ENCODE measurements around the gene RAB3D. TPM values are rescaled to one million over a fixed set of nuclear protein-coding genes. Genes with fewer than 3 reads are reported as not detected.

The RAB3D gene
- total and polyA plus RNA-seq, 5 donors from 2014 or later, result 5.1 to 13.4 (median 6.5) TPM

DNA sequence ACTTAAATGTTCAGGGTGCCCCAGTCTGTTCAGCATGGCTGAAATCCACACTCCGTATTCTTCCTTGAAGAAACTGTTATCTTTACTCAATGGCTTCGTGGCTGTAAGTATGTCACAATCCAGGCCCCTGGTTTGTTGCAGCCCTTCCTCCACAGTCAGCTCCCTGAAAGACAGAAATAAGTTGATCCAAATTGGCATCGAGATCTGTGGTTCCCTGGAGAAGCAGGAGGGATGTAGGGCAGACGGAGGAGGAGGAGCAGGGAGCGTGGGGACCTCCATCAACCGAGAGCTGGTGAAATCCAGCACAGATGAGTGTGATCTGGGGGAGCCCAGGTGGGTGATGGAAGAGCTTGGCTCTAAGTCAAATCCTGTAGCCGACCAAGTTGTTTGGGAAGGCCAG, 43.2 kb downstream of the RAB3D start:
- H3K4me3 ChIP-seq (ENCODE audit: low read depth, low read length), result no peak overlapping the region
- H3K27me3 ChIP-seq (ENCODE audit: control insufficient read depth, insufficient read depth, low read length), result no peaks in the 10 kb centered on the region
- Mint-ChIP-seq H3K27me3 (peaks cover 17% of the 10 kb centered on the region), H3K27ac (no peak overlapping the region), H3K36me3 (no peaks in the 10 kb centered on the region), H3K4me3 (no peak overlapping the region), H3K4me1 (peaks cover 0 to 10% (median 4%) of the 10 kb centered on the region in 4 donors), H3K9me3 (no peaks in the 10 kb centered on the region)
- ATAC-seq (ENCODE audit: low read depth in 2 of 2) (no peak), DNase-seq (no peak)
- H3K27ac ChIP-seq (ENCODE audit: insufficient read depth, low read length, poor library complexity, severe bottlenecking), result no peak overlapping the region
- H3K9me3 ChIP-seq (ENCODE audit: control insufficient read depth in 2 of 2, low read length in 2 of 2), result no peaks in the 10 kb centered on the region
- H3K4me1 ChIP-seq (ENCODE audit: control insufficient read depth, insufficient read depth, low read length, poor library complexity, severe bottlenecking), result peaks cover 8% of the 10 kb centered on the region
- H3K36me3 ChIP-seq (ENCODE audit: control insufficient read depth, insufficient read depth, low read length), result no peaks in the 10 kb centered on the region

- Mint-ChIP-seq H3K27me3 (peaks cover 17% of the 10 kb centered on the region), H3K4me3 (no peak within 1 kb of the TSS), H3K4me1 (peaks cover 0 to 10% (median 4%) of the 10 kb centered on the region in 4 donors), H3K36me3 (no peaks in the 10 kb centered on the region), H3K27ac (no peak within 1 kb of the TSS), H3K9me3 (no peaks in the 10 kb centered on the region)
- DNase-seq, result no peak
- no peak for ATAC-seq (ENCODE audit: low read depth in 2 of 2)
- no peaks in the 10 kb centered on the region for H3K27me3 ChIP-seq (ENCODE audit: control insufficient read depth, insufficient read depth, low read length)
- H3K4me3 ChIP-seq (ENCODE audit: low read depth, low read length), result no peak within 1 kb of the TSS
- no peak within 1 kb of the TSS for H3K27ac ChIP-seq (ENCODE audit: insufficient read depth, low read length, poor library complexity, severe bottlenecking)
- peaks cover 8% of the 10 kb centered on the region for H3K4me1 ChIP-seq (ENCODE audit: control insufficient read depth, insufficient read depth, low read length, poor library complexity, severe bottlenecking)
- H3K9me3 ChIP-seq (ENCODE audit: control insufficient read depth in 2 of 2, low read length in 2 of 2), result no peaks in the 10 kb centered on the region
- no peaks in the 10 kb centered on the region for H3K36me3 ChIP-seq (ENCODE audit: control insufficient read depth, insufficient read depth, low read length)
Measured at GRCh38 chr19:11295665-11296245, 43.7 kb downstream of the RAB3D start, which contains the start of gene TSPAN16. TSS of gene TSPAN16 (plus strand) at chr19:11296160. CDS start at chr19:11296298, 138 bp downstream.

- Mint-ChIP-seq H3K27me3 (peaks cover 17% of the 10 kb centered on the region), H3K36me3 (no peaks in the 10 kb centered on the region), H3K4me3 (no peak overlapping the region), H3K4me1 (peaks cover 0 to 10% (median 4%) of the 10 kb centered on the region in 4 donors), H3K27ac (no peak overlapping the region), H3K9me3 (no peaks in the 10 kb centered on the region)
- Histone ChIP-seq H3K4me1 (ENCODE audit: control insufficient read depth, insufficient read depth, low read length, poor library complexity, severe bottlenecking) (peaks cover 8% of the 10 kb centered on the region), H3K4me3 (ENCODE audit: low read depth, low read length) (no peak overlapping the region), H3K27me3 (ENCODE audit: control insufficient read depth, insufficient read depth, low read length) (no peaks in the 10 kb centered on the region), H3K36me3 (ENCODE audit: control insufficient read depth, insufficient read depth, low read length) (no peaks in the 10 kb centered on the region), H3K9me3 (ENCODE audit: control insufficient read depth in 2 of 2, low read length in 2 of 2) (no peaks in the 10 kb centered on the region), H3K27ac (ENCODE audit: insufficient read depth, low read length, poor library complexity, severe bottlenecking) (no peak overlapping the region)
- no peak for ATAC-seq (ENCODE audit: low read depth in 2 of 2)
- no peak for DNase-seq
Measured at GRCh38 chr19:11295180-11295579, 44.3 kb downstream of the RAB3D start.

GRCh38 chr19:11293433-11294389, 45.7 kb downstream of the RAB3D start:
- no peak overlapping the region for H3K27ac ChIP-seq (ENCODE audit: insufficient read depth, low read length, poor library complexity, severe bottlenecking)
- H3K27me3 Mint-ChIP-seq, result peaks cover 17% of the 10 kb centered on the region
- H3K27ac Mint-ChIP-seq, result peak overlapping the region in 1 of 3 donors; percentile 80

DNA sequence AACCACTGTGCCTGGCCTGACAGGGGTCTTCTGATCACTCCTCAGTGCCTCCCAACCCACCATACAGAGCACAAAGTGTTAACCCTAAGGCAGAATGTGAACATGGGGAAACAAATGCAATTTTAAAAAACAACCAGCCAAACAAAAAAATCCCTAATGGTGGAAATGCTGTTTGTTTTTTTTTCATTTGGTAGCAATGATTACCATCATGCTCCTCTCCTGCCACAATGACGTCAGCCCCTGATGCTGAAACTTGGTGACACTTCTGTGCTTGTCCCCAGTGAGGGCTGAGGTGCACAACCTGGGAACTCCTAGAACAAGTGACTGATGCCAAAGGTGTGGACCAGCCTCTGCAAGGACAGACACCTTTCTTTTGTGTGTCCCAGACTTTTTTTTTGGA, 47.5 kb downstream of the RAB3D start:
- no peak overlapping the region for H3K27ac ChIP-seq (ENCODE audit: insufficient read depth, low read length, poor library complexity, severe bottlenecking)
- H3K36me3 ChIP-seq (ENCODE audit: control insufficient read depth, insufficient read depth, low read length), result no peaks in the 10 kb centered on the region
- H3K36me3 Mint-ChIP-seq, result no peaks in the 10 kb centered on the region
- H3K9me3 Mint-ChIP-seq, result no peaks in the 10 kb centered on the region
- peaks cover 17% of the 10 kb centered on the region for H3K27me3 Mint-ChIP-seq
- peaks cover 0 to 10% (median 4%) of the 10 kb centered on the region in 4 donors for H3K4me1 Mint-ChIP-seq
- H3K9me3 ChIP-seq (ENCODE audit: control insufficient read depth in 2 of 2, low read length in 2 of 2), result no peaks in the 10 kb centered on the region
- DNase-seq, result no peak
- H3K4me3 Mint-ChIP-seq, result no peak overlapping the region
- H3K27me3 ChIP-seq (ENCODE audit: control insufficient read depth, insufficient read depth, low read length), result no peaks in the 10 kb centered on the region
- peaks cover 8% of the 10 kb centered on the region for H3K4me1 ChIP-seq (ENCODE audit: control insufficient read depth, insufficient read depth, low read length, poor library complexity, severe bottlenecking)
- no peak for ATAC-seq (ENCODE audit: low read depth in 2 of 2)
- H3K27ac Mint-ChIP-seq, result no peak overlapping the region
- H3K4me3 ChIP-seq (ENCODE audit: low read depth, low read length), result no peak overlapping the region

More at GRCh38 chr19:11293433-11294389, 45.7 kb downstream of the RAB3D start:
- Histone ChIP-seq H3K36me3 (ENCODE audit: control insufficient read depth, insufficient read depth, low read length) (no peaks in the 10 kb centered on the region), H3K27me3 (ENCODE audit: control insufficient read depth, insufficient read depth, low read length) (no peaks in the 10 kb centered on the region), H3K4me3 (ENCODE audit: low read depth, low read length) (no peak overlapping the region), H3K9me3 (ENCODE audit: control insufficient read depth in 2 of 2, low read length in 2 of 2) (no peaks in the 10 kb centered on the region), H3K4me1 (ENCODE audit: control insufficient read depth, insufficient read depth, low read length, poor library complexity, severe bottlenecking) (peaks cover 8% of the 10 kb centered on the region)
- no peaks in the 10 kb centered on the region for H3K36me3 Mint-ChIP-seq
- H3K4me1 Mint-ChIP-seq, result peaks cover 0 to 10% (median 4%) of the 10 kb centered on the region in 4 donors
- DNase-seq, result peak; percentile 64 to 81 (median 68)
- peak; percentile 92 to 93 for ATAC-seq (ENCODE audit: low read depth in 2 of 2)
- H3K4me3 Mint-ChIP-seq, result peak overlapping the region; percentile 1 to 74 (median 36)
- no peaks in the 10 kb centered on the region for H3K9me3 Mint-ChIP-seq

DNA sequence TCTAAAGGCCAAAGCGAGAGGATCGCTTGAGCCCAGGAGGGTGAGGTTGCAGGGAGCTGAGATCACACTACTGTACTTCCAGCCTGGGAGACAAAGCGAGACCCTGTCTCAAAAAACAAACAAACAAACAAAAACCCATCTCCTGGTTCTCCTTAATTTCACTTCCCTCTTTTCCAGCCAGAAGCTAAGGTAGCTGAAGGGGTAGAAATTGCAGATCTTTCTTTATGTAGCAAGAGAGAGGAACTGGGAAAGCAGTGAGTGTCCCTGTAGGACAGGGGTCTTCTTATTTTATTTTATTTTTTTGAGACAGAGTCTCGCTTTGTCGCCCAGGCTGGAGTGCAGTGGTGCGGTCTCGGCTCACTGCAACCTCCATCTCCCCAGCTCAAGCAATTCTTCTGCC, 48.0 kb downstream of the RAB3D start:
- peaks cover 14% of the 10 kb centered on the region for H3K27me3 Mint-ChIP-seq

DNA sequence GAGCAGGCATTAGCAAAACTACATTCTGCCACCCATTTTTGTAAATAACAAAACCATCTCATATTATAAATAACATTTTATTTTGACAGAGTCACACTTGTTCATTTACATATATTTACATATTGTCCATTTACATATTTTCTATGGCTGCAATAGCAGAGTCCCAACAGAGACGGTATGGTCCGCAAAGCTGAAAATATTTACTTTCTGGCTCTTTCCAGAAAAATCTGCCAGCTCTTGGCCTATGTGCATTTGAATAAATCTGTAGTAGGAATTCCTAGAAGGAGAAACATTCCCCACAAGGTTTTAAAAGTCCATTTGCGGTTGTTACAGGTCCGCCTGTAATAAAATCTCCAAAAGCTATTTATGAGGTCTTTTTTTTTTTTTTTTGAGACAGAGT, 49.2 kb downstream of the RAB3D start:
- no peak overlapping the region for H3K4me3 Mint-ChIP-seq
- ATAC-seq (ENCODE audit: low read depth in 2 of 2) (no peak), DNase-seq (no peak)
- no peak overlapping the region for H3K27ac ChIP-seq (ENCODE audit: insufficient read depth, low read length, poor library complexity, severe bottlenecking)
- H3K27me3 ChIP-seq (ENCODE audit: control insufficient read depth, insufficient read depth, low read length), result no peaks in the 10 kb centered on the region
- H3K36me3 ChIP-seq (ENCODE audit: control insufficient read depth, insufficient read depth, low read length), result no peaks in the 10 kb centered on the region
- no peaks in the 10 kb centered on the region for H3K36me3 Mint-ChIP-seq
- H3K9me3 Mint-ChIP-seq, result no peaks in the 10 kb centered on the region
- H3K4me1 ChIP-seq (ENCODE audit: control insufficient read depth, insufficient read depth, low read length, poor library complexity, severe bottlenecking), result peaks cover 8% of the 10 kb centered on the region
- no peak overlapping the region for H3K27ac Mint-ChIP-seq
- H3K9me3 ChIP-seq (ENCODE audit: control insufficient read depth in 2 of 2, low read length in 2 of 2), result no peaks in the 10 kb centered on the region
- peaks cover 10% of the 10 kb centered on the region for H3K27me3 Mint-ChIP-seq
- H3K4me1 Mint-ChIP-seq, result peaks cover 0 to 10% (median 4%) of the 10 kb centered on the region in 4 donors
- no peak overlapping the region for H3K4me3 ChIP-seq (ENCODE audit: low read depth, low read length)

More for the DNA sequence above, 48.0 kb downstream of the RAB3D start:
- no peaks in the 10 kb centered on the region for H3K36me3 ChIP-seq (ENCODE audit: control insufficient read depth, insufficient read depth, low read length)
- H3K36me3 Mint-ChIP-seq, result no peaks in the 10 kb centered on the region
- H3K9me3 Mint-ChIP-seq, result no peaks in the 10 kb centered on the region
- peaks cover 8% of the 10 kb centered on the region for H3K4me1 ChIP-seq (ENCODE audit: control insufficient read depth, insufficient read depth, low read length, poor library complexity, severe bottlenecking)
- H3K27me3 ChIP-seq (ENCODE audit: control insufficient read depth, insufficient read depth, low read length), result no peaks in the 10 kb centered on the region
- H3K27ac Mint-ChIP-seq, result no peak overlapping the region
- ATAC-seq (ENCODE audit: low read depth in 2 of 2) (no peak), DNase-seq (no peak)
- peaks cover 0 to 10% (median 4%) of the 10 kb centered on the region in 4 donors for H3K4me1 Mint-ChIP-seq
- H3K4me3 ChIP-seq (ENCODE audit: low read depth, low read length), result no peak overlapping the region
- H3K27ac ChIP-seq (ENCODE audit: insufficient read depth, low read length, poor library complexity, severe bottlenecking), result no peak overlapping the region
- H3K4me3 Mint-ChIP-seq, result no peak overlapping the region
- H3K9me3 ChIP-seq (ENCODE audit: control insufficient read depth in 2 of 2, low read length in 2 of 2), result no peaks in the 10 kb centered on the region
